K562 (cell line): Measurements from ENCODE around the gene LRIT1. TPM values are rescaled to one million over a fixed set of nuclear protein-coding genes. Genes with fewer than 3 reads are reported as not detected.

Source experiments
- BCOR ChIP-seq: fragments of 450-650 bp; IDR thresholded peaks from 2 replicates; pipeline ENCODE4 v1.6.1; 2016
- CBX2 ChIP-seq: fragments of 200-600 bp; sonication (generic); IDR thresholded peaks from one replicate; pipeline ENCODE4 v1.6.1; 2012; ENCODE audit warnings: mild to moderate bottlenecking, low read length, inconsistent platforms; ENCODE audit not compliant: insufficient read depth, poor library complexity, severe bottlenecking
- CHAMP1 ChIP-seq: fragments of 450-650 bp; IDR thresholded peaks from 2 replicates; pipeline ENCODE4 v1.6.1; 2016; ENCODE audit warnings: mild to moderate bottlenecking
- E2F4 ChIP-seq: sonication (generic); formaldehyde crosslinking; IDR thresholded peaks from 2 replicates; pipeline ENCODE4 v1.8.0; 2022; ENCODE audit warnings: mild to moderate bottlenecking, low read depth, missing genetic modification reagents
- ERF ChIP-seq: fragments of 450-650 bp; formaldehyde crosslinking; IDR thresholded peaks from 2 replicates; pipeline ENCODE4 v1.4.0; 2020; ENCODE audit warnings: mild to moderate bottlenecking, mixed read lengths
- ESRRA ChIP-seq: fragments of 450-650 bp; IDR thresholded peaks from 2 replicates; pipeline ENCODE4 v1.6.1; 2014; ENCODE audit warnings: low read depth, mild to moderate bottlenecking, moderate library complexity, borderline replicate concordance
- ETV1 ChIP-seq: fragments of 450-650 bp; conservative IDR thresholded peaks from 2 replicates; pipeline ENCODE4 v1.6.1; 2016; ENCODE audit warnings: missing genetic modification characterization, control low read depth, low read depth, missing compliant biosample characterization
- MTF1 ChIP-seq: fragments of 250-450 bp; sonication (Bioruptor Pico); IDR thresholded peaks from 2 replicates; pipeline ENCODE4 v1.9.0; 2021; ENCODE audit warnings: moderate library complexity, mild to moderate bottlenecking, inconsistent platforms, borderline replicate concordance
- NR4A1 ChIP-seq, 2 experiments: fragments of 250-450 bp in 1 of 2; fragments of 450-650 bp in 1 of 2; sonication (Bioruptor Pico) in 1 of 2; IDR thresholded peaks; 2 replicates each; pipeline versions ENCODE4 v1.4.0 to v1.6.1; 2016 to 2020; ENCODE audit warnings: mild to moderate bottlenecking in 2 of 2, missing compliant biosample characterization in 1 of 2, missing genetic modification characterization in 1 of 2, moderate library complexity in 1 of 2
- PCBP1 ChIP-seq: fragments of 200-400 bp; formaldehyde crosslinking; IDR thresholded peaks from 2 replicates; pipeline ENCODE4 v1.6.1; 2018; ENCODE audit warnings: mild to moderate bottlenecking, low read depth, low read length; ENCODE audit not compliant: poor library complexity, severe bottlenecking
- PKNOX1 ChIP-seq: fragments of 450-650 bp; IDR thresholded peaks from 2 replicates; pipeline ENCODE4 v1.6.1; 2016
- PRPF4 ChIP-seq: fragments of 200-400 bp; formaldehyde crosslinking; IDR thresholded peaks from one replicate; pipeline ENCODE4 v1.6.1; 2017; ENCODE audit warnings: low read length, low read depth, mild to moderate bottlenecking; ENCODE audit not compliant: insufficient read depth, poor library complexity, severe bottlenecking
- SLC30A9 ChIP-seq: fragments of 250-450 bp; sonication (Bioruptor Pico); IDR thresholded peaks from 2 replicates; pipeline ENCODE4 v1.8.0; 2022; ENCODE audit warnings: mild to moderate bottlenecking, moderate library complexity
- TAL1 ChIP-seq: fragments of 450-650 bp; IDR thresholded peaks from 2 replicates; pipeline ENCODE4 v1.6.1; 2016; ENCODE audit warnings: mild to moderate bottlenecking
- ZBTB43 ChIP-seq: sonication (generic); formaldehyde crosslinking; IDR thresholded peaks from 2 replicates; pipeline ENCODE4 v1.8.0; 2023; ENCODE audit warnings: mild to moderate bottlenecking, missing genetic modification reagents
- ZKSCAN3 ChIP-seq: fragments of 250-450 bp; sonication (Bioruptor Pico); IDR thresholded peaks from 2 replicates; pipeline ENCODE4 v1.4.0; 2020
- ZNF239 ChIP-seq: fragments of 250-450 bp; sonication (Bioruptor Pico); IDR thresholded peaks from 2 replicates; pipeline ENCODE4 v1.4.0; 2020; ENCODE audit warnings: mild to moderate bottlenecking
- ZNF398 ChIP-seq: fragments of 250-450 bp; sonication (Bioruptor Pico); IDR thresholded peaks from 2 replicates; pipeline ENCODE4 v1.8.0; 2021; ENCODE audit warnings: moderate library complexity, mild to moderate bottlenecking, inconsistent platforms
- ZNF785 ChIP-seq: fragments of 250-450 bp; sonication (Bioruptor Pico); IDR thresholded peaks from 2 replicates; pipeline ENCODE4 v1.4.0; 2020; ENCODE audit warnings: mild to moderate bottlenecking
- polyA plus RNA-seq, 8 experiments: library from polyadenylated mRNA; depleted of rRNA in 4 of 8; stranded (reverse) in 5 of 8; unstranded in 3 of 8; fragments of >200 nt; fragmentation: Nextera tagmentation in 2 of 8; fragmentation: Illumina TruSeq in 1 of 8; extraction: Ambion mirVana in 2 of 8; extraction: Trizol in 1 of 8; gene quantifications; 2 replicates each; pipeline versions ENCODE4 v1.2.1 to v1.2.3, GENCODE V29; 2011 to 2014; ENCODE audit warnings: inconsistent platforms in 1 of 8, missing spikeins in 1 of 8
- total RNA-seq, 7 experiments: library from RNA; depleted of rRNA in 6 of 7; stranded (reverse); fragments of >200 nt in 6 of 7; fragmentation: Illumina TruSeq in 2 of 7; extraction: Trizol in 2 of 7; gene quantifications; 2 replicates each; pipeline versions ENCODE4 v1.2.1 to v1.2.3, GENCODE V29; 2011 to 2021; ENCODE audit warnings: low replicate concordance in 1 of 7

Gene LRIT1
- total and polyA plus RNA-seq, 9 of the 15 experiments (the other 6 are each of a cell fraction or from before 2014, with no cell fraction given), result not detected

- TF ChIP-seq PKNOX1 (no peak), ZBTB43 (CRISPR knock-in tag) (peak; percentile 86; the same call in 1 of the 2 replicates), E2F4 (peak; percentile 30; the same call in 1 of the 2 replicates), CHAMP1 (no peak), ZKSCAN3 (CRISPR knock-in tag) (no peak), PRPF4 (no peak), MTF1 (no peak), CBX2 (no peak), ESRRA (no peak; the same call in 1 of the 2 replicates), ZNF239 (CRISPR knock-in tag) (no peak), BCOR (peak; percentile 8; the same call in 1 of the 2 replicates), ZNF785 (no peak), TAL1 (no peak), ZNF398 (no peak), ERF (CRISPR knock-in tag) (no peak), ETV1 (0 out of 2 replicates have a peak, but pooled peaks have one; percentile 16), PCBP1 (no peak), SLC30A9 (no peak), NR4A1 (CRISPR knock-in tag; IDR thresholded peaks at IDR 0.05) (no peak), NR4A1 (tag; IDR thresholded peaks at IDR 0.05) (peak; percentile 87)
Observed at GRCh38 chr10:84256510-84257342, 15.4 kb upstream of the LRIT1 start (continued).
